Kidney (tissue), 14 donors: ENCODE results near the gene RASL12. TPM values are rescaled to one million over a fixed set of nuclear protein-coding genes. Genes with fewer than 3 reads are reported as not detected.
A peak's percentile ranks its signal among the peaks of the same experiment; 100 is the strongest.

Experiments
- DNase-seq, 5 donors: peaks; one replicate each; pipeline ENCODE4 v3.0.0-alpha.2; 2013 to 2020
- FAIRE-seq: peaks from 2 replicates; lab custom pipeline; 2012; peaks lifted over from hg19 to GRCh38; lab: Jason Lieb, UNC
- H3K27ac ChIP-seq, 2 donors: one replicate each; pipeline ENCODE4 v1.7.0; 2013; ENCODE audit warnings: low read depth in 2 of 2, low read length in 2 of 2, inconsistent platforms in 1 of 2
- H3K27me3 ChIP-seq: one replicate; pipeline ENCODE4 v1.7.1; 2013; ENCODE audit warnings: low read length, inconsistent platforms; ENCODE audit not compliant: control insufficient read depth, insufficient read depth
- H3K36me3 ChIP-seq, 3 donors: one replicate each; pipeline versions ENCODE4 v1.7.0 to v1.7.1; 2013; ENCODE audit warnings: low read length in 3 of 3, control low read depth in 1 of 3, inconsistent platforms in 1 of 3; ENCODE audit not compliant: insufficient read depth in 3 of 3, control insufficient read depth in 2 of 3
- H3K4me1 ChIP-seq, 3 donors: one replicate each; pipeline versions ENCODE4 v1.7.0 to v1.7.1; 2013; ENCODE audit warnings: low read length in 3 of 3, inconsistent platforms in 1 of 3, low read depth in 1 of 3; ENCODE audit not compliant: control insufficient read depth in 2 of 3, insufficient read depth in 2 of 3
- H3K4me3 ChIP-seq, 3 donors: one replicate each; pipeline versions ENCODE4 v1.7.0 to v1.8.1; 2013; ENCODE audit warnings: low read length in 3 of 3, control low read depth in 1 of 3, inconsistent platforms in 1 of 3
- H3K9ac ChIP-seq, 3 donors: one replicate each; pipeline versions ENCODE4 v1.7.0 to v1.7.1; 2013; ENCODE audit warnings: low read length in 3 of 3, control low read depth in 1 of 3, inconsistent platforms in 1 of 3
- H3K9me3 ChIP-seq, 3 donors: one replicate each; pipeline versions ENCODE4 v1.7.0 to v1.7.1; 2013; ENCODE audit warnings: low read length in 3 of 3, control low read depth in 1 of 3, inconsistent platforms in 1 of 3; ENCODE audit not compliant: control insufficient read depth in 2 of 3, insufficient read depth in 1 of 3
- CTCF ChIP-seq: IDR thresholded peaks from 3 replicates; pipeline ENCODE4 v1.5.1; 2012; ENCODE audit warnings: mild to moderate bottlenecking, moderate library complexity, borderline replicate concordance; ENCODE audit not compliant: insufficient read depth; ENCODE audit errors: extremely low read depth
- intact Hi-C: fragments of 100-400 bp; cut with DNase I; formaldehyde crosslinking; loops from one replicate; pipeline ENCODE4 v1.11.1; 2022
- polyA plus RNA-seq: library from polyadenylated mRNA; stranded (reverse); fragments of 350-450 nt; fragmentation: Illumina TruSeq; extraction: RNeasy Lipid Tissue Mini Kit (QIAGEN cat#74804); gene quantifications from one replicate; pipeline ENCODE4 v1.2.3, GENCODE V29; 2014; ENCODE audit warnings: low read depth, low replicate concordance; ENCODE audit not compliant: insufficient read depth
- total RNA-seq: library from RNA; stranded (reverse); fragmentation: NEBNext Ultra II Directional; extraction: Animal tissue kit (Norgen Biotek cat#: 25700); gene quantifications from one replicate; pipeline ENCODE4 v1.2.1, GENCODE V29; 2021
- donor health status: control.
- donor health status: control.
- donor health status: control.
- donor health status: control.
- donor health status: control.
- donor health status: DM: yes; HTN: yes; CAD: no.
- donor health status: Normal renal cell carcinoma (clear cell type).

RASL12 gene
- total and polyA plus RNA-seq, 2 donors from 2014 or later: 6.7 to 7.6 TPM

- H3K9ac ChIP-seq: no peak overlapping the region
- H3K27me3 ChIP-seq: no peaks in the 10 kb centered on the region
- no peaks in the 10 kb centered on the region for H3K36me3 ChIP-seq
- peak overlapping the region in 1 of 2 donors; percentile 23 for H3K27ac ChIP-seq
- FAIRE-seq (no peak), DNase-seq (peak; percentile 81 to 91 (median 86))
- H3K9me3 ChIP-seq: no peaks in the 10 kb centered on the region
- H3K4me1 ChIP-seq: peaks cover 0 to 17% (median 3%) of the 10 kb centered on the region in 3 donors
- peak; percentile 89 for TF ChIP-seq CTCF
- intact Hi-C loops: no loop called here
- no peak overlapping the region for H3K4me3 ChIP-seq
Observed at GRCh38 chr15:65032801-65033537, 34.8 kb downstream of the RASL12 start.

GRCh38 chr15:65029736-65030208, 38.0 kb downstream of the RASL12 start:
- Histone ChIP-seq H3K4me1 (peaks cover 0 to 19% (median 3%) of the 10 kb centered on the region in 3 donors), H3K9ac (no peak overlapping the region), H3K27ac (no peak overlapping the region), H3K9me3 (no peaks in the 10 kb centered on the region), H3K27me3 (no peaks in the 10 kb centered on the region), H3K4me3 (peak overlapping the region in 1 of 3 donors; percentile 73), H3K36me3 (peaks cover 0 to 3% (median 3%) of the 10 kb centered on the region in 3 donors)
- TF ChIP-seq CTCF: no peak
- FAIRE-seq (no peak), DNase-seq (no peak)
- intact Hi-C loops: no loop called here

- Histone ChIP-seq H3K4me1 (peaks cover 0 to 19% (median 3%) of the 10 kb centered on the region in 3 donors), H3K27me3 (no peaks in the 10 kb centered on the region), H3K4me3 (peak within 1 kb of the TSS; percentile 73 to 88 (median 74)), H3K36me3 (peaks cover 0 to 5% (median 3%) of the 10 kb centered on the region in 3 donors), H3K9ac (peak within 1 kb of the TSS; percentile 57 to 85 (median 60)), H3K27ac (no peak within 1 kb of the TSS), H3K9me3 (no peaks in the 10 kb centered on the region)
- FAIRE-seq: no peak
- intact Hi-C loops: no loop called here
- DNase-seq: peak; percentile 93 to 96 (median 95)
- TF ChIP-seq CTCF: no peak
Observed at GRCh38 chr15:65028921-65029735, 38.7 kb downstream of the RASL12 start, which contains the start of gene MTFMT. TSS of gene MTFMT (minus strand) at chr15:65029639. CDS start at chr15:65029613, 26 bp downstream.
